ENCODE data around the gene NSA2. TPM values are rescaled to one million over a fixed set of nuclear protein-coding genes. Genes with fewer than 3 reads are reported as not detected.

The NSA2 gene
- total RNA-seq, 4 donors from 2014 or later, result 78.0 to 128 (median 85.3) TPM

DNA sequence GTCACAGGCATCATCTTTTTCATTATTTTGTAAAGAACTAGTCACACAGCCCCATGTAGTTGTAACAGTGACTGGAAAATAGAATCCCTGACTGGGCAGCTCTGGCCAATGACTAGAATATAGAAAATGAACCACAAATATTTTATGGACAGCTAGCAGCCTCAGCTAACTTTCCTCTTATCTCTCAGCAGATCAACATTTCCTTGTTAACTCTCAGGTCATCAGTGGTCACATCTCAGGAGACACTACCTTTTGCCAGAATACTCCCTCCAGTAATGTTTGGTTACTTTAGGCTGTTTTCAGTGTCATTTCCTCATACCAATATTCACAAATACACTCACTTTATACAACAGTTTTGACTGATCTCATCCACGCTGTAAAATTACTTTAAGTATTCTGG lies 55.2 kb downstream of the NSA2 start:
- 97% methylated on average over 1 of the region's 1 CpG for WGBS, 2 donors
- H3K4me3 ChIP-seq (ENCODE audit: low read depth, poor library complexity, severe bottlenecking), result no peak overlapping the region
- intact Hi-C loops (cut with DNase I; ENCODE audit: low total_unique reads), result no loop called here
- DNase-seq (ENCODE audit: low spot score in 2 of 2), result no peak
- TF ChIP-seq, protein P1, sequence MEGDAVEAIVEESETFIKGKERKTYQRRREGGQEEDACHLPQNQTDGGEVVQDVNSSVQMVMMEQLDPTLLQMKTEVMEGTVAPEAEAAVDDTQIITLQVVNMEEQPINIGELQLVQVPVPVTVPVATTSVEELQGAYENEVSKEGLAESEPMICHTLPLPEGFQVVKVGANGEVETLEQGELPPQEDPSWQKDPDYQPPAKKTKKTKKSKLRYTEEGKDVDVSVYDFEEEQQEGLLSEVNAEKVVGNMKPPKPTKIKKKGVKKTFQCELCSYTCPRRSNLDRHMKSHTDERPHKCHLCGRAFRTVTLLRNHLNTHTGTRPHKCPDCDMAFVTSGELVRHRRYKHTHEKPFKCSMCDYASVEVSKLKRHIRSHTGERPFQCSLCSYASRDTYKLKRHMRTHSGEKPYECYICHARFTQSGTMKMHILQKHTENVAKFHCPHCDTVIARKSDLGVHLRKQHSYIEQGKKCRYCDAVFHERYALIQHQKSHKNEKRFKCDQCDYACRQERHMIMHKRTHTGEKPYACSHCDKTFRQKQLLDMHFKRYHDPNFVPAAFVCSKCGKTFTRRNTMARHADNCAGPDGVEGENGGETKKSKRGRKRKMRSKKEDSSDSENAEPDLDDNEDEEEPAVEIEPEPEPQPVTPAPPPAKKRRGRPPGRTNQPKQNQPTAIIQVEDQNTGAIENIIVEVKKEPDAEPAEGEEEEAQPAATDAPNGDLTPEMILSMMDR (IDR thresholded peaks at IDR 0.05), result no peak
- TF ChIP-seq POLR2A (IDR thresholded peaks at IDR 0.05), result no peak

- H3K4me3 ChIP-seq (ENCODE audit: low read depth, poor library complexity, severe bottlenecking), result no peak overlapping the region
- TF ChIP-seq POLR2A (IDR thresholded peaks at IDR 0.05), result no peak
- TF ChIP-seq, protein P1 (IDR thresholded peaks at IDR 0.05), result no peak
- WGBS, 2 donors, result 93 to 95% methylated on average over 7 of the region's 7 CpGs
- no peak for DNase-seq (ENCODE audit: low spot score in 2 of 2)
- intact Hi-C loops (cut with DNase I; ENCODE audit: low total_unique reads), result no loop called here
Measured at GRCh38 chr5:74829413-74829812, 62.4 kb downstream of the NSA2 start.

Other genes starting within 250 kb of the NSA2 start
- gene ENC1, start 126.5 kb upstream of the NSA2 start, total RNA-seq, result 10 to 100 TPM; 10.5 to 14.1 (median 13.1) TPM
- 100 to 1,000 TPM in 2 of 4 donors, 10 to 100 TPM in 2; 66.2 to 134 (median 93.9) TPM for gene HEXB, start 82.0 kb upstream of the NSA2 start, total RNA-seq
- 10 to 100 TPM; 16.7 to 19.9 (median 19.6) TPM for gene GFM2, start 132 bp upstream of the NSA2 start, total RNA-seq
- gene FAM169A, start 99.1 kb downstream of the NSA2 start, total RNA-seq, result 1 to 10 TPM in 2 of 4 donors, under 1 TPM in 2; 0.08 to 2.9 (median 0.85) TPM

Data from lower leg skin (tissue), 4 donors.